Gastrocnemius medialis (tissue), 4 donors: ENCODE data around the gene LRMDA.

Source experiments
- POLR2A ChIP-seq, 2 donors: fragments of 450-650 bp; IDR thresholded peaks; one replicate each; pipeline ENCODE4 v1.6.1; 2017; ENCODE audit warnings: antibody characterized with exemption in 2 of 2, mild to moderate bottlenecking in 2 of 2, moderate library complexity in 2 of 2
- TF ChIP-seq, protein P1 (sequence below), 5 experiments: fragments of 450-650 bp in 3 of 5; fragments of 200-600 bp in 2 of 5; sonication (generic) in 2 of 5; IDR thresholded peaks in 4 of 5; conservative IDR thresholded peaks in 1 of 5; 1 replicate in 4 of 5; 2 replicates in 1 of 5; pipeline ENCODE4 v1.5.1; 2016 to 2019; ENCODE audit warnings: antibody characterized with exemption in 5 of 5, mild to moderate bottlenecking in 3 of 5, moderate library complexity in 3 of 5

DNA sequence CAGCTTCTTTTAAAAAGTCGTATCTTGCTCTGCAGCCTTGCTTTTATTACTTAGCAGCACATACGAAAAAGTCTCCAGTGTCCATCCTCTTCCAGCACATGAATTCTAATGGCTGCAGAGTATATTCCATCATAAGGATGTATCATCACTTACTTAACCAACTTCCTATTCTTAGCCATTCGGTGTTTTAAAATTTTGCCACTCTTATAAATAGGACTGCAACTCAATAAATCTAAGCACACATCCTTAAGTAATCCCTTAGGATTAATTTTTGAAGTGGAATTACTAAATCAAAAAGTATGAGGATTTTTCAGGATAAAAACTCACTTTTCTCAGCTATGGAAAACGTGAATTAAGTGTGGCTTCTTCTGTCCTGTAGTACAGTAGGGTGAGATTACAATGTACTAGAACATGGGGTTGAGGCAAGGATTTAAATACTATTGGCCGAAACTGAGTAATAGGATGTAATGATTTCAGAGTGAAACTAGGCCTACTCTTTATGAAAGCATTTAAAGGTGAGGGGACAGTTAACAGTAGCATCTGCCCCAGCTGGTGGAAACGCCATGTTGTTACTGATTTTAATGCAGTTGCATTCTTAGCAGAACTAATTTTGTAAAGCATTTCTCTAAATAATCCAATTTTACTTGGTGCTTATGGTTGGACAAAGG lies 1035.5 kb downstream of the LRMDA start:
- TF ChIP-seq, protein P1, sequence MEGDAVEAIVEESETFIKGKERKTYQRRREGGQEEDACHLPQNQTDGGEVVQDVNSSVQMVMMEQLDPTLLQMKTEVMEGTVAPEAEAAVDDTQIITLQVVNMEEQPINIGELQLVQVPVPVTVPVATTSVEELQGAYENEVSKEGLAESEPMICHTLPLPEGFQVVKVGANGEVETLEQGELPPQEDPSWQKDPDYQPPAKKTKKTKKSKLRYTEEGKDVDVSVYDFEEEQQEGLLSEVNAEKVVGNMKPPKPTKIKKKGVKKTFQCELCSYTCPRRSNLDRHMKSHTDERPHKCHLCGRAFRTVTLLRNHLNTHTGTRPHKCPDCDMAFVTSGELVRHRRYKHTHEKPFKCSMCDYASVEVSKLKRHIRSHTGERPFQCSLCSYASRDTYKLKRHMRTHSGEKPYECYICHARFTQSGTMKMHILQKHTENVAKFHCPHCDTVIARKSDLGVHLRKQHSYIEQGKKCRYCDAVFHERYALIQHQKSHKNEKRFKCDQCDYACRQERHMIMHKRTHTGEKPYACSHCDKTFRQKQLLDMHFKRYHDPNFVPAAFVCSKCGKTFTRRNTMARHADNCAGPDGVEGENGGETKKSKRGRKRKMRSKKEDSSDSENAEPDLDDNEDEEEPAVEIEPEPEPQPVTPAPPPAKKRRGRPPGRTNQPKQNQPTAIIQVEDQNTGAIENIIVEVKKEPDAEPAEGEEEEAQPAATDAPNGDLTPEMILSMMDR (IDR thresholded peaks at IDR 0.05 in 4 of 5, conservative IDR thresholded peaks at IDR 0.05 in 1 of 5) = no peak
- no peak for TF ChIP-seq POLR2A (IDR thresholded peaks at IDR 0.05)
